Neuron (in vitro differentiated cells): ENCODE data around the gene ACAT2.
A peak's percentile ranks its signal among the peaks of the same experiment; 100 is the strongest.
"Not testable (repeated sequence)": the region's sequence is repeated elsewhere in the genome, so short reads cannot be mapped to it uniquely, and the experiment has no call there.

Experiments used
- H2AFZ ChIP-seq: one replicate; pipeline ENCODE4 v1.6.1; 2013; ENCODE audit warnings: low read depth, mild to moderate bottlenecking, inconsistent platforms, low read length, moderate library complexity
- H3K27me3 ChIP-seq: one replicate; pipeline ENCODE4 v1.6.1; 2013; ENCODE audit warnings: low read length; ENCODE audit not compliant: insufficient read depth
- H3K36me3 ChIP-seq: one replicate; pipeline ENCODE4 v1.6.1; 2013; ENCODE audit warnings: low read length; ENCODE audit not compliant: insufficient read depth
- H3K4me1 ChIP-seq: one replicate; pipeline ENCODE4 v1.6.1; 2013; ENCODE audit warnings: low read length; ENCODE audit not compliant: insufficient read depth
- H3K4me3 ChIP-seq: 2 replicates; pipeline ENCODE4 v1.5.1; 2013; ENCODE audit warnings: mild to moderate bottlenecking, low read length, moderate library complexity
- H3K9me3 ChIP-seq: one replicate; pipeline ENCODE4 v1.6.1; 2013; ENCODE audit warnings: low read length

The ACAT2 gene

DNA sequence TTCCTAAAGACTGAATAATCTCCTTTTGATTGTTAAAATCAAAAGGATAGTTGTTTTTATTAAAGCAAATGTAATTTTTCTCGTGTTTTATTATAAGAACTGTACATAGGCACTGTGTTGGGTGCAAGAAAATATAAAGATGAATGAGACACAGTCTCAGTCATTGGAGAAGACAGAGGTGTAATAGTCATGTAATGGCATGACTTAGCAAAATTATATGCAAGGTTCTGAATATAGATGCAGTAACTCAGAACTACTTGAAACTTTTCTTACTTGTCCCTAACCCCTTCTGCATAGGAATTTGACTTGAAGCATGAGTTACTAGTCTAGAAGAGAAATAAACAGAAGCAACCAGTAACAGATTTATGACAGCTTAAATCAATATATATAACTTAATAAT is 19.7 kb upstream of the ACAT2 start:
- no peaks in the 10 kb centered on the region for H3K4me1 ChIP-seq
- peaks cover 96% of the 10 kb centered on the region for H3K36me3 ChIP-seq
- no peaks in the 10 kb centered on the region for H3K9me3 ChIP-seq

DNA sequence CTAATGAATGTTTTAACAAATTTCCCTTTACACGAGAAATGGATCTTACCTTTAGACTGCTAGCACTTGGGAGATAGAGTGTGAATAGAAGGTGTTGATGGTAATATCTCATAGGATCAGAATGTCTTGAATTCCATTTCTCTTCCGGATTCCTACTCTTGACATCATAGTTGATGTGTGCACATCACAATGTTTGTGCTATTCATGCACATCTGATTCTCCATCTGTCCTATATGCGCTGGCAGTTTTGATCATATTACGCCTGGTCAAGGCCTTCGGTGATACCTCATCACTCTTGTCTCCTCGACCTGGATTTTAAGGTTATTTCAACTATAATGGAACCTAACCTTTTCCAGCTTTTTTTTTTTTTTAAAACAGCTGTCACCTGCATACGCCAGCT is 16.8 kb upstream of the ACAT2 start:
- no peaks in the 10 kb centered on the region for H3K4me1 ChIP-seq
- H2AFZ ChIP-seq: no peak overlapping the region
- no peaks in the 10 kb centered on the region for H3K9me3 ChIP-seq
- no peak overlapping the region for H3K4me3 ChIP-seq
- H3K27me3 ChIP-seq: no peaks in the 10 kb centered on the region
- H3K36me3 ChIP-seq: peaks cover 97% of the 10 kb centered on the region

More for the DNA sequence above, 19.7 kb upstream of the ACAT2 start:
- Histone ChIP-seq H3K4me3 (no peak overlapping the region), H2AFZ (no peak overlapping the region), H3K27me3 (no peaks in the 10 kb centered on the region)

DNA sequence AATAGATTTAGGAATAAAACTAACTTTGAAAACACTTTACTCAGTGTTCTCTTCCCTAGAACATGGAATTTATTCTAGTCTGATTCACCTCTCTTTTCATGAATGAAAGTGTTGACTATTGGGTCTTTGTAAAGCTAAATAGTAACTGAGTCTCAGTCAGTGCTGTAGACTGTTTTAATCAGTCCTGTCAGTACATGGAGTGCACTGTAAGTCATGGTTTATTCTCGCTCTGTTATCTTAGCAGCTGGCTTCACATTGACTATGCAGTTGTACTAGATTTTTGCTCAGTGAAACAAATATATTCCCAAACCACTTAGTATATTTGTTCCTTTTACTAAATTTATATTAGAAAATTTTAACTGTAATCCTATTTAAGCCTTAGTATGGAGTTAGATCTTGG is 15.1 kb upstream of the ACAT2 start:
- no peak overlapping the region for H2AFZ ChIP-seq
- no peaks in the 10 kb centered on the region for H3K9me3 ChIP-seq
- H3K27me3 ChIP-seq: no peaks in the 10 kb centered on the region
- H3K36me3 ChIP-seq: peaks cover 97% of the 10 kb centered on the region
- no peaks in the 10 kb centered on the region for H3K4me1 ChIP-seq
- H3K4me3 ChIP-seq: no peak overlapping the region

DNA sequence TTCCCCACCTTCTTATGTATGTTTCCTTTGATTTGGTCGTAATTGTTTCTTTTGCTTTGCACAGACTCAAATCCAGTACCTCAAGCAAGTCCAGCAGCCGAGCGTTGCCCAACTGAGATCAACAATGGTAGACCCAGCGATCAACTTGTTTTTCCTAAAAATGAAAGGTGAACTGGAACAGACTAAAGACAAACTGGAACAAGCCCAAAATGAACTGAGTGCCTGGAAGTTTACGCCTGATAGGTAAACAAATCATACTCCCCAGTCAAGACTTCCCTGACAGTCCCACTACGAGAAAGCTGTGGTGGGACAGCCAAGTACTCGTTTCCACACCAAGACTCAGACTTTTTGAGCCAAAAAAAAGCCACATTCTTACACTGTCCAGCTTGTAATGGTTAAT is 13.7 kb upstream of the ACAT2 start:
- H3K36me3 ChIP-seq: peaks cover 96% of the 10 kb centered on the region
- H3K27me3 ChIP-seq: not testable (repeated sequence)

DNA sequence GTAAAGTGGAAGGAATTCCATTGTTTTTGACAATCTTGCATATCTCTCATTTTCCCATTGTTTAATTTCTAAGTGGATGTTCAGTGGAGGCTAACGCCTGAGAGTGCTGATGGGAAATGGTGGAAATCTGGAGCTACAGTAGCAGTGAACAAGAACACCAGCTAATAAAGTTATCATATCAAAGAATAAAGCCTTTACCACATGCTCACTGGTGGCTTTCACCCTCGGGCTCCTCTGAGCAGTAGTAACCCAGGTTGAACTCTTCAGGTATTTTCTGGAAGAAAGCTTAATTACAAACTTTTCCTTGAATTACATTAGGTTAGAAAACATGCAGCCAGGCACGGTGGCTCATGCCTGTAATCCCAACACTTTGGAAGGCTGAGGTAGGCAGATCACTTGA is 10.4 kb upstream of the ACAT2 start:
- peaks cover 93% of the 10 kb centered on the region for H3K36me3 ChIP-seq

More for the DNA sequence above, 13.7 kb upstream of the ACAT2 start:
- H3K9me3 ChIP-seq, H3K4me1 ChIP-seq, H3K4me3 ChIP-seq, H2AFZ ChIP-seq: not testable (repeated sequence)

DNA sequence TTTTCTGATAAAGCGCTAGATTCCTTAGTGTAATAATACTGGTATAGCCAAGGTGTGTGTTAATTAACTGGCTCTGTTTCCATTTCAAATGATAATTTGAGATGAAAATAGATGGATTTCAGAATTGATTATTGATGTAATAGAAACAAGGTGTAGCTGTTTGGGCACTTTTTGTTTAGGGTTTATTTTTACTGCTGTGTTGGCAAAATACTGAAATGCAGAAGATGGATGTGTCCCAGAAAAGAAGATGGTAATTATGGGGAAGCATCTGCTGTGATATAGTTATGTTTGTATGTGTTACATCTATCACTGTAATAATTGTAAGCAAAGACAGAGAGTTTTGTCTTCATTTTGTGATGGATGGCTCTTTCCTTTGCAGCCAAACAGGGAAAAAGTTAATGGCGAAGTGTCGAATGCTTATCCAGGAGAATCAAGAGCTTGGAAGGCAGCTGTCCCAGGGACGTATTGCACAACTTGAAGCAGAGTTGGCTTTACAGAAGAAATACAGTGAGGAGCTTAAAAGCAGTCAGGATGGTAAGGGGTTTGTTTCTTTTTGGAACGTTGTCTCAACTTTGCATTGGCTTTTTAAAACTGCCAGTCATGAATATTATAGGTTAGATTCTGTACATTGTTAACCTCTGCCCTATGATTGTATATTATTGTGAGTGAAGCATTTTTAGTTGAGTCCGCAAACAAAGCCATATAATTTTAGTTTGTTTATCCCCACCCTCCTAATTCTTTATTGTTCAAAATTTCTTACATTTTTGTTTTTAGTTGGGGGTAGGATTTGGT is 8.6 kb upstream of the ACAT2 start:
- Histone ChIP-seq H3K9me3 (no peaks in the 10 kb centered on the region), H2AFZ (no peak overlapping the region), H3K4me3 (no peak overlapping the region), H3K36me3 (peaks cover 89% of the 10 kb centered on the region), H3K4me1 (no peaks in the 10 kb centered on the region), H3K27me3 (no peaks in the 10 kb centered on the region)

More for the DNA sequence above, 10.4 kb upstream of the ACAT2 start:
- H3K27me3 ChIP-seq: no peaks in the 10 kb centered on the region
- H2AFZ ChIP-seq: no peak overlapping the region
- no peak overlapping the region for H3K4me3 ChIP-seq
- H3K4me1 ChIP-seq: no peaks in the 10 kb centered on the region
- no peaks in the 10 kb centered on the region for H3K9me3 ChIP-seq

DNA sequence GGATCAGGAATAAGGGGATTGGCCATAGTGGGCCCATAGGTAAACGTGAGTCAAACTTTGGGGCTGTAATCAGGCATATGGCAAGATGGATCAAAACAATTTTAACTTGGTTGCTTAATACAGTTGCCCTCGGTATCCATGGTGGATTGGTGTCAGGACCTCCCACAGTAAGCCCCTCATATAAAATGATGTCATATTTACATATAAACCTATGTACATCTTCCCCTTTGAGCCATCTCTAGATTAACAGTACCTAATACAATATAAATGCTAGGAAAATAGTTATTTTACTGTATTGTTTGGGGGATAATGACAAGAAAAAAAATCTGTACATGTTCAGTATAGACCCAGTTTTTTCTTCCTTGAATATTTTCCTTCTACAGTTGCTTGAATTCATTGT is 7.4 kb upstream of the ACAT2 start:
- H3K36me3 ChIP-seq: peaks cover 86% of the 10 kb centered on the region

DNA sequence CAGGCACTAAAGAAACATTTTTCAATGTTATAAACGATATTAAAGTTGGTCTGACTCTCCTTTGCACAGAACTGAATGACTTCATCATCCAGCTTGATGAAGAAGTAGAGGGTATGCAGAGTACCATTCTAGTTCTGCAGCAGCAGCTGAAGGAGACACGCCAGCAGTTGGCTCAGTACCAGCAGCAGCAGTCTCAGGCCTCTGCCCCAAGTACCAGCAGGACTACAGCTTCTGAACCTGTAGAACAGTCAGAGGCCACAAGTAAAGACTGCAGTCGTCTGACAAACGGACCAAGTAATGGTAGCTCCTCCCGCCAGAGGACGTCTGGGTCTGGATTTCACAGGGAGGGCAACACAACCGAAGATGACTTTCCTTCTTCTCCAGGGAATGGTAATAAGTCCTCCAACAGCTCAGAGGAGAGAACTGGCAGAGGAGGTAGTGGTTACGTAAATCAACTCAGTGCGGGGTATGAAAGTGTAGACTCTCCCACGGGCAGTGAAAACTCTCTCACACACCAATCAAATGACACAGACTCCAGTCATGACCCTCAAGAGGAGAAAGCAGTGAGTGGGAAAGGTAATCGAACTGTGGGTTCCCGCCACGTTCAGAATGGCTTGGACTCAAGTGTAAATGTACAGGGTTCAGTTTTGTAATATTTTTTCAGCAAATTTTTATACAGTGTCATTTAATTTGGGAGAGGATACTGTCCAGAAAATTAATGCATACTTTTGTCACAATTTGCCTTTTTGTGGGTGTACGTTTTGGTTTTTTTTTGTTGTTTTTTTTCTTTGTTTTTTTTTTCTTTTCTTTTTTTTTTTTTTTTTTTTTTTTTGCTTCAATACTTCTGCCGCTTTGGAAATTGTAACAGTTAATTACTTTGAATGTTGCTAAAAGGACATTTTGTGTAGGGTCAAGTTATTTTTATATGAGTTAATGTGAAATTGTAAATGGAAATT is 6.6 kb upstream of the ACAT2 start:
- Histone ChIP-seq H3K4me1 (peaks cover 4% of the 10 kb centered on the region), H2AFZ (no peak overlapping the region), H3K9me3 (no peaks in the 10 kb centered on the region), H3K4me3 (no peak overlapping the region), H3K36me3 (peaks cover 79% of the 10 kb centered on the region), H3K27me3 (no peaks in the 10 kb centered on the region)

More for the DNA sequence above, 7.4 kb upstream of the ACAT2 start:
- Histone ChIP-seq H2AFZ (no peak overlapping the region), H3K9me3 (no peaks in the 10 kb centered on the region), H3K27me3 (no peaks in the 10 kb centered on the region), H3K4me3 (no peak overlapping the region), H3K4me1 (no peaks in the 10 kb centered on the region)

DNA sequence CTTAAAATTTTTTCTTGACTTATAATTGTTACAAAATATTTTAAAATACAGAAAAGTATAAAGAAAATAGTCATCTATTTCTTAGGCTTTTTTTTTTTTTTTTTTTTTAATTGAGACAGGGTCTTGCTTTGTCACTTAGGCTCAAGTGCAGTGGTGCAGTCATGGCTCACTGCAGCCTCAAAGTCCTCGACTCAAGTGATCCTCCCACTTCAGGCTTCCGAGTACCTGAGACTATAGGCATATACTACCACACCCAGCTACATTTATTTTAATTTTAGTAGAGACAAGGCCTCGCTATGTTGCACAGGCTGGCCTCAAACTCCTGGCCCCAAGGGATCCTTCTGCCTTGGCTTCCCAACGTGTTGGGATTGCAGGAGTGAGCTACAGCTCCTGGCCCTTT is 5.3 kb upstream of the ACAT2 start:
- no peaks in the 10 kb centered on the region for H3K27me3 ChIP-seq
- peaks cover 67% of the 10 kb centered on the region for H3K36me3 ChIP-seq
- H3K4me1 ChIP-seq: peaks cover 14% of the 10 kb centered on the region
- H3K9me3 ChIP-seq: no peaks in the 10 kb centered on the region
- H2AFZ ChIP-seq: no peak overlapping the region
- H3K4me3 ChIP-seq: no peak overlapping the region

DNA sequence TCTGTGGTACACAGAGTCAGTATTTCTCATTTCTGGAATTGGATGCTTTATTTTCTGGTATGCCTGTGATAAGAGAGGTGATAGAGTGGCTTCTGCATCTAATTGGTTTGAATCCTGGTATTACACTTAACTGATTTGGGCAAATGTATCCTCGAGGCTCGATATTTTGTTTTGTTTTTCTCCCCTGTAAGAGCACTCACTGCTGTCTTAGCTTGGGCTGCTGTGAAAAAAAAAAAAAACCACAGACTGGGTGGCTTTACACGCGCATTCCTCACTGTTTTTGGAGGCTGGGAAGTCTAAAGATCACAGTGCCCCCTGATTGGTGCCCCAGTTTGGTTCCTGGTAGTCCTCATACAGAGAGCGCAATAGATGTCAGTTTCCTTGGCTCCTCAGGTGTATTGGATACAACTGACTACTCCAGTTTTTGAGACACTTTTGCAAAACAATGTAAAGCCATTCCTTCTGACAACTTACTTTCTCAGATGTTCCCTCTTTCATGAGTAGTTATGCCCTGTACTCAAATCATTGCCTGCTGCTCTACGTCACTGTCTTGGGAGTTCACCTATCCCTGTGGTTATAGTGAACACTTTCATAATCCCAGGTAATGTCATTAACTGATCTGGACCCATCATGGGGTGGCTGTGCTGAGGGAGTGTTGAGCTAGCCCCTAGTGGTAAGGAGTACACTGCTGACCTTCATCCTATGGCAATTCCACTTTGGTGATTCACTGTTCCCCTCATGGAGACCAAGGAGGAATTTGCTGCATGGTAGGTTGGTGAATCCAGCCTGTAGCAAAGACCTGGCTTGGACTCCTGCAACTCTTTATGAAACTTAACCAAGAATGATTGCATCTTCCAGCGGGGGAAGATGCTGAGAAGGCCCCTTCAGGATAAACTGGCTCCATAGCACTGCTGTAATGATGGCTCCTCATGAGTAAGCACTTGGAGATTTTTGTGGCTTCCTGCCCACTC is 3.5 kb upstream of the ACAT2 start:
- H3K36me3 ChIP-seq: peaks cover 56% of the 10 kb centered on the region
- peaks cover 23% of the 10 kb centered on the region for H3K4me1 ChIP-seq
- H2AFZ ChIP-seq: no peak overlapping the region
- no peak overlapping the region for H3K4me3 ChIP-seq
- no peaks in the 10 kb centered on the region for H3K9me3 ChIP-seq
- H3K27me3 ChIP-seq: no peaks in the 10 kb centered on the region

DNA sequence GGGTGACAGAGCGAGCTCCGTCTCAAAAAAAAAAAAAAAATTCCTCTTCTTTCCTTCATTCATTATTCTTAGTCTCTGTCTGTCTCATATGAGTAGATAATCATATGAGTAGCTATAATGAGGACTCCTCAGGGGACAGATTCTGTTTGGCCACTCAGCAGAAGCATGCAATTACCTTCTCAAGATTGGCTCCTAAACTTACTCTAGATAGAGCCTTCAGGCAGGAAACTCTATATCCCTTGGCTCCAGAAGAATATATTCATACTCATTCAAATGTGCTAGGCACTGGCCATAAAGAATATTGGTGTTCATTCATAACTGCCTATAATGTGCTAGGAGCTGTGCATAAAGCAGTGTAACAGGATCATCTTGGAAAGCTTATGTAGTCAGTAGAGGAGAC is 2.2 kb upstream of the ACAT2 start:
- Histone ChIP-seq H3K27me3 (no peaks in the 10 kb centered on the region), H2AFZ (no peak overlapping the region), H3K4me3 (no peak overlapping the region), H3K4me1 (peaks cover 24% of the 10 kb centered on the region), H3K9me3 (no peaks in the 10 kb centered on the region), H3K36me3 (peaks cover 51% of the 10 kb centered on the region)

DNA sequence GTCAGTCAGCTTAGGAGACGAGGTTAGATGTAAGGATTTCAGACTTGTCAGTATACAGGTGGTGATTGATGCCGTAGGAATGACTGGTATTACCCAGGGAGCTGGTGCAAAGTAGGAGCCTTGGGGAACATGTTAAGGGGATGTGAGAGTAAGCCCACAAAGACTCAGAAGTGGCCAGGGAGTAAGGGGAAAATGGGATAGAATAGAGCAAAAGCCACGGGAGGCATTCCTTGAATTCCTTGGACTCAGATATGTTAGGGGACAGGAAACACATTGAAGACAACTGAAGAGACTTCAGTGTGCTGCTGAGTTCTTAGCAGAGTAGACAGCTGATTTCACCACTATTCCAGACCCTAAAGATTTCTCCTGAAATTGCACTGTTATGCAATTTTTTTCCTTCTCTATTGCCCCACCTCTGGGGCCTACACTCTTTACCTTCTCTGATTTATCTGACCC is 1.2 kb upstream of the ACAT2 start:
- H3K4me3 ChIP-seq: peak overlapping the region; percentile 79

More for the DNA sequence above, 1.2 kb upstream of the ACAT2 start:
- no peak overlapping the region for H2AFZ ChIP-seq
- no peaks in the 10 kb centered on the region for H3K9me3 ChIP-seq
- H3K36me3 ChIP-seq: peaks cover 47% of the 10 kb centered on the region
- peaks cover 24% of the 10 kb centered on the region for H3K4me1 ChIP-seq
- H3K27me3 ChIP-seq: no peaks in the 10 kb centered on the region
